ENCODE measurements around the gene FBXO9. TPM values are rescaled to one million over a fixed set of nuclear protein-coding genes. Genes with fewer than 3 reads are reported as not detected.
A peak's percentile ranks its signal among the peaks of the same experiment; 100 is the strongest.

The FBXO9 gene
- total and polyA plus RNA-seq, 12 donors, result 42.7 to 396 (median 145) TPM

DNA sequence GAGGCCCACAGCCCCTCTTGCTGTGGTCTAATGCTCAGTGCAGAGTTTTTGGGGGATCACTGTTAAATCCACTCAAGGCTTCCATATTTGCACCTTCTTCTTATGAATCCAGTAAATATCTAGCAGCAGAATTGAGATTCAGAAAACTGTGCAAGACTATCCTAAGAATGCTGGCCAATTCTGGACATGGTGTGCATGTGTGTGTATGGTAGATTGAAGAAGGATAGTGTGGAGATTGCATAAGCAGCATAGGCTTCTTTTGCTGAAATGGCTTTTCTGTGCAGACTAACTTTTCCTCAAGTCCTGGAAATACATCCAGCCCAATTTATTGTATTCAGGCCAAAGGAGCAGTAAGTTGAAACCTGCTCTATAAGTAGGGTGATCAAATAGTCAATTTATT lies 39.7 kb downstream of the FBXO9 start:
- Histone ChIP-seq H3K27ac (no peak overlapping the region), H3K4me3 (no peak overlapping the region), H3K36me3 (replicated peaks in 1 of 2) (peaks cover 0 to 33% of the 10 kb centered on the region in 2 donors), H3K27me3 (no peaks in the 10 kb centered on the region), H3K9me3 (replicated peaks in 1 of 3) (no peaks in the 10 kb centered on the region), H3K4me1 (replicated peaks in 1 of 2) (no peaks in the 10 kb centered on the region)
- no peak for TF ChIP-seq POLR2A (IDR thresholded peaks at IDR 0.05)
- TF ChIP-seq, protein P1, sequence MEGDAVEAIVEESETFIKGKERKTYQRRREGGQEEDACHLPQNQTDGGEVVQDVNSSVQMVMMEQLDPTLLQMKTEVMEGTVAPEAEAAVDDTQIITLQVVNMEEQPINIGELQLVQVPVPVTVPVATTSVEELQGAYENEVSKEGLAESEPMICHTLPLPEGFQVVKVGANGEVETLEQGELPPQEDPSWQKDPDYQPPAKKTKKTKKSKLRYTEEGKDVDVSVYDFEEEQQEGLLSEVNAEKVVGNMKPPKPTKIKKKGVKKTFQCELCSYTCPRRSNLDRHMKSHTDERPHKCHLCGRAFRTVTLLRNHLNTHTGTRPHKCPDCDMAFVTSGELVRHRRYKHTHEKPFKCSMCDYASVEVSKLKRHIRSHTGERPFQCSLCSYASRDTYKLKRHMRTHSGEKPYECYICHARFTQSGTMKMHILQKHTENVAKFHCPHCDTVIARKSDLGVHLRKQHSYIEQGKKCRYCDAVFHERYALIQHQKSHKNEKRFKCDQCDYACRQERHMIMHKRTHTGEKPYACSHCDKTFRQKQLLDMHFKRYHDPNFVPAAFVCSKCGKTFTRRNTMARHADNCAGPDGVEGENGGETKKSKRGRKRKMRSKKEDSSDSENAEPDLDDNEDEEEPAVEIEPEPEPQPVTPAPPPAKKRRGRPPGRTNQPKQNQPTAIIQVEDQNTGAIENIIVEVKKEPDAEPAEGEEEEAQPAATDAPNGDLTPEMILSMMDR (IDR thresholded peaks at IDR 0.05), result no peak
- DNase-seq, result no peak
- intact Hi-C loops (cut with DNase I), result no loop called here

DNA sequence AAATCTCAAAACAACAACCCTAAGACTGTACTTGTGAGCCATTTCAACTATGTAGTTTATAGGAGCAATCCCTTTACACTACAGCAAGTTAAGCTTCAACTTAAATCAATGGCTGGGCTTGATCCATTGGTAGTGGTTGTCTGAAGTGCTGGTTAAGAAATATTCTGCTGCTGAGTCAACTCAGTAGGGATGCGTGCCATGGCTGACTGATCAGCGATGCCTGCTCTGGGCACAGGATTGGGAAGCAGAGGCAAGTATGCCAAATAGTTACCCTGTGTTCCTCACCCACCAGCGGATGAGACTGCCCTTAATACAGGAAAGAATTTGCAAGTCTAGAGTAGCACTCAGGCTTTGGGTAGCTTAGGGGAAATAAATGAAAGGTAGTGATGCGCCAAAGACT lies 41.9 kb downstream of the FBXO9 start:
- H3K27ac ChIP-seq, result peak overlapping the region in 2 of 5 donors; percentile 2 to 41
- TF ChIP-seq, protein P1 (IDR thresholded peaks at IDR 0.05), result no peak
- TF ChIP-seq POLR2A (IDR thresholded peaks at IDR 0.05), result no peak
- intact Hi-C loops (cut with DNase I), result no loop called here

DNA sequence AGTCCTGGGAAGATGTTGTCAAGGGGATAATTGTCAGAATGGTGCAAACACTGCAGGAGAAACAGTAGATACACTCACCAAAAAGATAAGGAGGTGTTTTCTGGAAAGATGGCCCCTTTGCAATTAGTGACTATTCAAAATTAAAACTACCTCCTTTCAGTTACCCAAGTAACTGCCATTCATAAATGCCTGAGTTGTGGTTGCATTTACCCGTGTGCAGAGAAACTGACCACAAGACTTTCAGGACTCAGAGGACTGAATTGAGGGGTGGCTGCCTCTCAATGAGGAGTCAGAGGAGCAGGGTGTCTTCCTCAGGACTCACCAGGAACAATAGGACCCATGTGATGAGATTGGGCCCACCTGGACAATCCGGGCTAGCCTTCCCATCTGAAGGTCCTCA lies 44.4 kb downstream of the FBXO9 start:
- intact Hi-C loops (cut with DNase I), result no loop called here
- H3K9me3 ChIP-seq (replicated peaks in 1 of 3), result no peaks in the 10 kb centered on the region
- H3K36me3 ChIP-seq (replicated peaks in 1 of 2), result no peaks in the 10 kb centered on the region
- H3K4me1 ChIP-seq (replicated peaks in 1 of 2), result no peaks in the 10 kb centered on the region
- DNase-seq, result no peak
- no peak overlapping the region for H3K27ac ChIP-seq
- 83 to 93% (median 86%) methylated on average over 2 of the region's 2 CpGs; no CpG with 5 or more reads in 1 of the 4 donors for WGBS, 4 donors
- no peak overlapping the region for H3K4me3 ChIP-seq
- no peaks in the 10 kb centered on the region for H3K27me3 ChIP-seq
- TF ChIP-seq, protein P1 (IDR thresholded peaks at IDR 0.05), result no peak
- TF ChIP-seq POLR2A (IDR thresholded peaks at IDR 0.05), result no peak

More for the DNA sequence above, 41.9 kb downstream of the FBXO9 start:
- no peaks in the 10 kb centered on the region for H3K27me3 ChIP-seq
- no peak for DNase-seq
- 92 to 98% (median 95%) methylated on average over 4 of the region's 4 CpGs for WGBS, 4 donors
- H3K9me3 ChIP-seq (replicated peaks in 1 of 3), result no peaks in the 10 kb centered on the region
- peaks cover 0 to 12% of the 10 kb centered on the region in 2 donors for H3K36me3 ChIP-seq (replicated peaks in 1 of 2)
- H3K4me1 ChIP-seq (replicated peaks in 1 of 2), result no peaks in the 10 kb centered on the region
- no peak overlapping the region for H3K4me3 ChIP-seq

- no peaks in the 10 kb centered on the region for H3K36me3 ChIP-seq (replicated peaks in 1 of 2)
- no peaks in the 10 kb centered on the region for H3K27me3 ChIP-seq
- no peaks in the 10 kb centered on the region for H3K9me3 ChIP-seq (replicated peaks in 1 of 3)
- no peak overlapping the region for H3K4me3 ChIP-seq
- intact Hi-C loops (cut with DNase I), result no loop called here
- no peaks in the 10 kb centered on the region for H3K4me1 ChIP-seq (replicated peaks in 1 of 2)
- DNase-seq, result no peak
- H3K27ac ChIP-seq, result no peak overlapping the region
- 78 to 90% (median 86%) methylated on average over 6 of the region's 6 CpGs for WGBS, 4 donors
- TF ChIP-seq, protein P1 (IDR thresholded peaks at IDR 0.05), result no peak
- no peak for TF ChIP-seq POLR2A (IDR thresholded peaks at IDR 0.05)
These were observed 46.7 kb downstream of the FBXO9 start for GRCh38 chr6:53111865-53112264.
